K562 (cell line): ENCODE measurements around the gene NPR2.

ENCODE experiments used
- CTCFL ChIP-seq: IDR thresholded peaks from 2 replicates; pipeline ENCODE4 v1.6.1; 2011; ENCODE audit warnings: borderline replicate concordance, low read depth, mild to moderate bottlenecking, moderate library complexity, low read length; ENCODE audit not compliant: insufficient read depth, poor library complexity, severe bottlenecking
- GMEB1 ChIP-seq: fragments of 250-450 bp; sonication (Bioruptor Pico); IDR thresholded peaks from 2 replicates; pipeline ENCODE4 v1.4.0; 2020; ENCODE audit warnings: mild to moderate bottlenecking
- HNRNPLL ChIP-seq: fragments of 200-400 bp; formaldehyde crosslinking; IDR thresholded peaks from 2 replicates; pipeline ENCODE4 v1.6.1; 2017; ENCODE audit warnings: low read length, low read depth, mild to moderate bottlenecking; ENCODE audit not compliant: poor library complexity, severe bottlenecking
- MYBL2 ChIP-seq, 2 experiments: fragments of 450-650 bp in 1 of 2; sonication (generic) in 1 of 2; formaldehyde crosslinking in 1 of 2; IDR thresholded peaks; 2 replicates each; pipeline versions ENCODE4 v1.6.1 to v1.8.1; 2017 to 2022; ENCODE audit warnings: borderline replicate concordance in 1 of 2, inconsistent platforms in 1 of 2, low read depth in 1 of 2, mild to moderate bottlenecking in 1 of 2, missing genetic modification reagents in 1 of 2, moderate library complexity in 1 of 2
- POLR2A ChIP-seq: fragments of 450-650 bp; conservative IDR thresholded peaks from 2 replicates; pipeline ENCODE4 v1.6.1; 2016
- RAD21 ChIP-seq, 2 experiments: fragments of 250-450 bp in 1 of 2; fragments of 450-650 bp in 1 of 2; sonication (Bioruptor Pico) in 1 of 2; formaldehyde crosslinking in 1 of 2; IDR thresholded peaks in 1 of 2; conservative IDR thresholded peaks in 1 of 2; 2 replicates each; pipeline versions ENCODE4 v1.4.0 to v1.8.0; 2020 to 2022; ENCODE audit warnings: mild to moderate bottlenecking in 2 of 2, moderate library complexity in 1 of 2
- RBM39 ChIP-seq: fragments of 200-400 bp; formaldehyde crosslinking; optimal IDR thresholded peaks from 2 replicates; pipeline ENCODE3; 2018; ENCODE audit warnings: low read depth, low read length
- SIN3A ChIP-seq, 2 experiments: fragments of 150-350 bp in 1 of 2; IDR thresholded peaks; 2 replicates each; pipeline ENCODE4 v1.6.1; 2011 to 2016; ENCODE audit warnings: borderline replicate concordance in 2 of 2, low read depth in 2 of 2, low read length in 2 of 2, mild to moderate bottlenecking in 2 of 2, moderate library complexity in 2 of 2; ENCODE audit not compliant: control insufficient read depth in 1 of 2
- SMAD3 ChIP-seq: fragments of 450-650 bp; formaldehyde crosslinking; conservative IDR thresholded peaks from 2 replicates; pipeline ENCODE4 v1.4.0; 2020; ENCODE audit warnings: mild to moderate bottlenecking
- SOX6 ChIP-seq: fragments of 450-650 bp; IDR thresholded peaks from 2 replicates; pipeline ENCODE4 v1.6.1; 2014; ENCODE audit warnings: mild to moderate bottlenecking
- TF ChIP-seq, protein P1 (sequence below): fragments of 450-650 bp; IDR thresholded peaks from 2 replicates; pipeline ENCODE4 v1.6.1; 2016
- TF ChIP-seq, protein P2 (sequence below): fragments of 250-450 bp; sonication (Bioruptor Pico); IDR thresholded peaks from 2 replicates; pipeline ENCODE4 v1.5.0; 2021
- TF ChIP-seq, protein P3 (sequence below), 3 experiments: IDR thresholded peaks in 2 of 3; conservative IDR thresholded peaks in 1 of 3; 2 replicates each; pipeline ENCODE4 v1.5.1; 2011 to 2012; ENCODE audit warnings: low read length in 3 of 3, mild to moderate bottlenecking in 3 of 3, control low read depth in 2 of 3, improper control_type of control experiment in 1 of 3, inconsistent platforms in 1 of 3, low read depth in 1 of 3, mixed read lengths in 1 of 3, moderate library complexity in 1 of 3; ENCODE audit not compliant: insufficient read depth in 2 of 3

DNA sequence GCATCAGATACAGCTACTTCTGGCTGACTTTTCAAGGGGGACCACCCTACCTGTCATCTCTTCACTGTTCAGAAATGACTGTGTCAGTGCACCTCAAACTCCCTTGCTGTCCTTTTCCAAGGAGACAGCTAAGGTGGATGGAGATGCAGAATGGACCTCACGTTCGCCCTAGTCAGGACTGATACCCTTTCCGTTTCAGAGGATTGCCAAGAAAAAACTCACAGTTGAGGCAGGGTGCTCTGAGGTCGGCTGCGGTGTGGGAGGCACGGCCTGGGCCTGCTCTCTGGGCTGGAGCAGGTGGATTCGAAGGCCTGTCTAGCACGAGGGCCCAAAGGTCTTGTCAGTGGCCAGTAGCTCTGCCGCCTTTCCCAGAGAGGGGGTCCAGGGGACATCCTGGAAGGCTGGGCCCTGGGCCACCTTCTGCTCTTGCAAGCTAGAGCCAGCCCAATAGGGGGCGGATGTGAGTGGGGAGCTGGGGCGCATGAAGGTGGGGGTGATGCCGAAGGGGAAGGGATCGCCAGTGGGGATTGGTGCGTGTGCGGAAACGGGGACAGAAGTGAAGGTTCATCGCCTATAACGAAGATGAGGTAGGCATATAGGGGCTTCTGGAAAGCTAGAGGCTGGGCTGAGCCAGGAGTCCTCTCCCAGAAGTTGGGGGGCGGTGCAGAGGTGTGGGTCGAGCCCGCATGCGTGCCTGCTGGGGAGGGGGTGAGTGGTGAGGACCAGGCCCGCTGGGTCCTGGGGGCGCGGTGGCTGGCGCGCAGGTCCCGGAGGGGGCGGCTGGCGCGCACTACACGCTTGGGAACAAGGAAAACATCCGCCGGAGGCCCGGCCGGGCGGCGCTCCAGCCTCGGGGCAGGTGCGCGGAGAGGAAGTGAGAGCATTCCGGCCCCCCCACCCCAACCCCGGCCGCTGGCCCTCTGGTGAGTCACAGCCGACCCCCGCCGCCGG lies 34.8 kb upstream of the NPR2 start:
- TF ChIP-seq HNRNPLL, result no peak
- TF ChIP-seq, protein P1, sequence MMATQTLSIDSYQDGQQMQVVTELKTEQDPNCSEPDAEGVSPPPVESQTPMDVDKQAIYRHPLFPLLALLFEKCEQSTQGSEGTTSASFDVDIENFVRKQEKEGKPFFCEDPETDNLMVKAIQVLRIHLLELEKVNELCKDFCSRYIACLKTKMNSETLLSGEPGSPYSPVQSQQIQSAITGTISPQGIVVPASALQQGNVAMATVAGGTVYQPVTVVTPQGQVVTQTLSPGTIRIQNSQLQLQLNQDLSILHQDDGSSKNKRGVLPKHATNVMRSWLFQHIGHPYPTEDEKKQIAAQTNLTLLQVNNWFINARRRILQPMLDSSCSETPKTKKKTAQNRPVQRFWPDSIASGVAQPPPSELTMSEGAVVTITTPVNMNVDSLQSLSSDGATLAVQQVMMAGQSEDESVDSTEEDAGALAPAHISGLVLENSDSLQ, result no peak
- TF ChIP-seq POLR2A, result peak; percentile 68; the same call in 1 of the 2 replicates
- TF ChIP-seq RAD21 (CRISPR knock-in tag; conservative IDR thresholded peaks at IDR 0.05 in 1 of 2, IDR thresholded peaks at IDR 0.05 in 1 of 2), result peak; percentile 28 to 44; a peak in 2 of 4 replicates
- TF ChIP-seq SOX6, result no peak
- TF ChIP-seq, protein P2, sequence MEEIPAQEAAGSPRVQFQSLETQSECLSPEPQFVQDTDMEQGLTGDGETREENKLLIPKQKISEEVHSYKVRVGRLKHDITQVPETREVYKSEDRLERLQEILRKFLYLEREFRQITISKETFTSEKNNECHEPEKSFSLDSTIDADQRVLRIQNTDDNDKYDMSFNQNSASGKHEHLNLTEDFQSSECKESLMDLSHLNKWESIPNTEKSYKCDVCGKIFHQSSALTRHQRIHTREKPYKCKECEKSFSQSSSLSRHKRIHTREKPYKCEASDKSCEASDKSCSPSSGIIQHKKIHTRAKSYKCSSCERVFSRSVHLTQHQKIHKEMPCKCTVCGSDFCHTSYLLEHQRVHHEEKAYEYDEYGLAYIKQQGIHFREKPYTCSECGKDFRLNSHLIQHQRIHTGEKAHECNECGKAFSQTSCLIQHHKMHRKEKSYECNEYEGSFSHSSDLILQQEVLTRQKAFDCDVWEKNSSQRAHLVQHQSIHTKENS (CRISPR knock-in tag), result no peak
- TF ChIP-seq RBM39, result no peak
- no peak for TF ChIP-seq GMEB1
- peak; percentile 50 for TF ChIP-seq CTCFL
- TF ChIP-seq, protein P3, sequence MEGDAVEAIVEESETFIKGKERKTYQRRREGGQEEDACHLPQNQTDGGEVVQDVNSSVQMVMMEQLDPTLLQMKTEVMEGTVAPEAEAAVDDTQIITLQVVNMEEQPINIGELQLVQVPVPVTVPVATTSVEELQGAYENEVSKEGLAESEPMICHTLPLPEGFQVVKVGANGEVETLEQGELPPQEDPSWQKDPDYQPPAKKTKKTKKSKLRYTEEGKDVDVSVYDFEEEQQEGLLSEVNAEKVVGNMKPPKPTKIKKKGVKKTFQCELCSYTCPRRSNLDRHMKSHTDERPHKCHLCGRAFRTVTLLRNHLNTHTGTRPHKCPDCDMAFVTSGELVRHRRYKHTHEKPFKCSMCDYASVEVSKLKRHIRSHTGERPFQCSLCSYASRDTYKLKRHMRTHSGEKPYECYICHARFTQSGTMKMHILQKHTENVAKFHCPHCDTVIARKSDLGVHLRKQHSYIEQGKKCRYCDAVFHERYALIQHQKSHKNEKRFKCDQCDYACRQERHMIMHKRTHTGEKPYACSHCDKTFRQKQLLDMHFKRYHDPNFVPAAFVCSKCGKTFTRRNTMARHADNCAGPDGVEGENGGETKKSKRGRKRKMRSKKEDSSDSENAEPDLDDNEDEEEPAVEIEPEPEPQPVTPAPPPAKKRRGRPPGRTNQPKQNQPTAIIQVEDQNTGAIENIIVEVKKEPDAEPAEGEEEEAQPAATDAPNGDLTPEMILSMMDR (IDR thresholded peaks at IDR 0.05 in 2 of 3, conservative IDR thresholded peaks at IDR 0.05 in 1 of 3; ENCODE audit: insufficient read depth in 2 of 3, low read depth in 1 of 3, low read length in 3 of 3), result peak; percentile 68 to 79 (median 74)
- no peak for TF ChIP-seq MYBL2 (IDR thresholded peaks at IDR 0.05; ENCODE audit: low read depth)
- no peak for TF ChIP-seq MYBL2 (CRISPR knock-in tag; IDR thresholded peaks at IDR 0.05; ENCODE audit: borderline replicate concordance)
- TF ChIP-seq SMAD3, result no peak
- TF ChIP-seq SIN3A (IDR thresholded peaks at IDR 0.05; ENCODE audit: borderline replicate concordance in 2 of 2, control insufficient read depth in 1 of 2, low read depth in 2 of 2, low read length in 2 of 2), result no peak
